GM13976 (cell line): ENCODE measurements around the gene TTC39B.

ENCODE experiments used
- DNase-seq: peaks from one replicate; pipeline ENCODE4 v3.0.0; 2012; ENCODE audit warnings: low spot score
- in situ Hi-C: fragments of 300-500 bp; cut with MboI; formaldehyde crosslinking; loops from one replicate; pipeline ENCODE4 v1.12.0; 2022; ENCODE audit warnings: low sequenced_read_pairs, mixed read lengths, inconsistent platforms; ENCODE audit not compliant: unreplicated experiment
- TF ChIP-seq, protein P1 (sequence below): IDR thresholded peaks from 2 replicates; pipeline ENCODE4 v1.5.1; 2012; ENCODE audit warnings: borderline replicate concordance, mild to moderate bottlenecking; ENCODE audit not compliant: insufficient read depth; ENCODE audit errors: extremely low read depth, missing control alignments, control extremely low read depth

TTC39B gene

DNA sequence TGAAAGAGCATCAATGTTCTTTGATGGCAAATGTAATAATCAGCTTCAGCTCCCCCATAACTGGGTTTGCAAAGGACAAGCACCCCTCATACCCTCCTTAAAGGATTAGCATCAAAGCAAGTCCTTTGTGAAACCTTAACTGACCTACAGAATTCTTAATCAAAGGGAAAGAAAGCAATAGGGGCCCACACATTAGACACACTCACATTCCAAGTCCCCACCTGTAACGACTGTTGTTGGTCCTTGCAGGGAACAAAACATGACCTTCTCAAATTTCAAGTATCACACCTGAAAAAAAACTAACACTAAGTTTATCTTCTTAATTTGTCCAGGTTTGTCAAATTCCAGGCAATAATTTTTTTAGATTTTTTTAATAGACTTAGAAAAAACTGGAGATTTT lies 32.6 kb downstream of the TTC39B start:
- in situ Hi-C loops = no loop called here
- TF ChIP-seq, protein P1, sequence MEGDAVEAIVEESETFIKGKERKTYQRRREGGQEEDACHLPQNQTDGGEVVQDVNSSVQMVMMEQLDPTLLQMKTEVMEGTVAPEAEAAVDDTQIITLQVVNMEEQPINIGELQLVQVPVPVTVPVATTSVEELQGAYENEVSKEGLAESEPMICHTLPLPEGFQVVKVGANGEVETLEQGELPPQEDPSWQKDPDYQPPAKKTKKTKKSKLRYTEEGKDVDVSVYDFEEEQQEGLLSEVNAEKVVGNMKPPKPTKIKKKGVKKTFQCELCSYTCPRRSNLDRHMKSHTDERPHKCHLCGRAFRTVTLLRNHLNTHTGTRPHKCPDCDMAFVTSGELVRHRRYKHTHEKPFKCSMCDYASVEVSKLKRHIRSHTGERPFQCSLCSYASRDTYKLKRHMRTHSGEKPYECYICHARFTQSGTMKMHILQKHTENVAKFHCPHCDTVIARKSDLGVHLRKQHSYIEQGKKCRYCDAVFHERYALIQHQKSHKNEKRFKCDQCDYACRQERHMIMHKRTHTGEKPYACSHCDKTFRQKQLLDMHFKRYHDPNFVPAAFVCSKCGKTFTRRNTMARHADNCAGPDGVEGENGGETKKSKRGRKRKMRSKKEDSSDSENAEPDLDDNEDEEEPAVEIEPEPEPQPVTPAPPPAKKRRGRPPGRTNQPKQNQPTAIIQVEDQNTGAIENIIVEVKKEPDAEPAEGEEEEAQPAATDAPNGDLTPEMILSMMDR = no peak

DNA sequence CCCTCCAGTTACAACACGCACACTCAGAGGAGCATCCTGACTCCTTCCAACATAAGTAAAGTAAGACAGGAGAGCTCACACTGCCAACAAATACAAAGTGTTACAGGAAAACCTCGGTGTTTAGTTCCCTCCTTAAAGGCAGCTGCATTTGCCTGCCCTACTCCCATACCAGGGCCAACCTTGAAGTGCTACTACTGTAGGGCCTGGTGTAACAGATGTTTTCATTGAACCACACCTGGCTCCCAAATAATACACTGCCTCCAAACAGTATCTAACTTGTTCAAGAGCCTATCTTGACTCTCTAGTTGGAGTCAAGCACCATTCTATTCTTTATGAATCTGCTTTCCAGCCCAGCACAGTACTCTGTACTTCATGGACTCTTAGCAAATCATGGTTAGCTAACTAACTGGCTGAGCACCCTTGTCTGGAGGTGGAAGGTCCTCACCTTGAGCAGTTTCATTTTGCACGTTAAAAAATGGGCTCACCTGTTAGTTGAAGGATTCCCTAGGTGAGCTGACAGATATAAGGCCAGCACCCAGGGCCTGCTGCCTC lies 34.6 kb downstream of the TTC39B start:
- in situ Hi-C loops = no loop called here
- no peak for DNase-seq
- TF ChIP-seq, protein P1 = no peak

More for the DNA sequence above, 32.6 kb downstream of the TTC39B start:
- DNase-seq = no peak

DNA sequence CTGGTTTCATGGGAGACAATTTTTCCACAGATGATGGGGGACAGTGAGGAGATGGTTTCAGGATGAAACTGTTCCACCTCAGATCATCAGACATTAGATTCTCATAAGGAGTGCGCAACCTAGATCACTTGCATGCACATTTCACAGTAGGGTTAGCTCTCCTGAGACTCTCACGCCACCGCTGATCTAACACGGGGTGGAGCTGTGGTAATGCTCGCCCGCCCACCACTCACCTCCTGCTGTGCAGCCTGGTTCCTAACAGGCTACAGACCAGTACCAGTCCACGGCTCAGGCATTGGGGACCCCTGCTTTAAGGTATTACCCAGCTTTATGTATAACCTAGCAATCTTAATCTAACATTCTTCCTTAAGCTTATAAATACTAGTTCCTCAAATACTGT lies 35.6 kb downstream of the TTC39B start:
- no peak for DNase-seq
- in situ Hi-C loops = no loop called here
- TF ChIP-seq, protein P1 = no peak

DNA sequence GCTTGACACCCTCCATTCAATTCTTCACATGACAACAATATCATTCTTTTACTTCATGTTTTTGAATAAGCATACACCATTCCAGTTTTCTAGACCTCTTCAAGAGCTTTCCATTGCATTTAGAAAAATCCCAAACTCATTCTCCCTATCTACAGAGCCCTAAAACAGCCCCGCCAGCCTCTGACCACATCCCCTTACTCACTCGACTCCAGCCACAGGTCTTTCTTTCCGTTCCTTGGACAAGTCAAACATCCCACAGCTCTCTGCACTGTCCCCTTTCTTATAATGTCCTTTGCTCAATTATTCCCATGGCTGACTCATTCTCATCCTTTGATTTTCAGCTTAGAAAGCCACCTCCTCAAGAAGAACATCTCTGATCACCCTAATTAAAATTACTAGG lies 38.2 kb downstream of the TTC39B start:
- in situ Hi-C loops = no loop called here
- TF ChIP-seq, protein P1 = no peak

DNA sequence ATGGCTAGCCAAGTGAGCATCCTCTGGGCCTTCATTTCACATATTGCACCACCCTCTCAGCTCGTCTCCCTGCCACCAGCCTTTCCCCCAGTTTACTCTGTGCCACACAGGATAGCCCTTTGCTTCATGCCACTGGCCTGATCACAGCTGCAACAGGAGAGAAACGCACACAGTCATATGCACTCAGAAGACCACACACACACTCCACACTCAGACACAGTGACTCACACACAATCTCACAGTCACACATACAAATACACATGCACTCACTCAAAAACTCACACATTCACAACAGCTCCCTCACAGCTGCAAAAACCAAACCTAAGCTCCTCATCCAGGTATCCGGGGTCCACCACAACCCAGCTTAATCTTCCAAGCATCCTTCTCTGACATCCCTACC lies 38.7 kb downstream of the TTC39B start:
- TF ChIP-seq, protein P1 = no peak
- no peak for DNase-seq
- in situ Hi-C loops = no loop called here

More for the DNA sequence above, 38.2 kb downstream of the TTC39B start:
- DNase-seq = no peak

DNA sequence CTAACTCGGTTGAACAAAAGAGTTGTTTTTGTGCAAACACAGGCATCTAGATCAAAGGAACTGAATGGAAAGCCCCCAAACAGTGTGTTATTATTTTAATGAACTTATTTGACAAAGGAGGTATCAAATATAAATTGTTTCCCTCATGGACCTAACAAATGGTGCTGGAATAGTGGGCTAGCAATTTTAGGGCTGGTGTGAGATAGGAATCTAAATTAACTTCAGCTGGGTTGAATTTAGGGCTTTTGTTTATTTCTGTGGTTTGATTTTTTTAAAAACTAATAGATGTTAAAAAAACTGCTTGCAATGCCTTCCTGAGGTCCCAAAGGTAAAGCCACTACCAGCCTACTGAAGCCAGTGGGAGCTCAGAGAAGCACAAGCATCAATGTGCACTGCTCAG lies 42.1 kb downstream of the TTC39B start:
- TF ChIP-seq, protein P1 = no peak
- no peak for DNase-seq
- in situ Hi-C loops = no loop called here
